Fibroblast of skin of right quadriceps (primary cell): ENCODE measurements around the gene FSIP1.
"Not testable (repeated sequence)": the region's sequence is repeated elsewhere in the genome, so short reads cannot be mapped to it uniquely, and the experiment has no call there.

Source experiments
- DNase-seq: peaks from one replicate; pipeline ENCODE4 v3.0.0-alpha.2; 2013

The FSIP1 gene

DNA sequence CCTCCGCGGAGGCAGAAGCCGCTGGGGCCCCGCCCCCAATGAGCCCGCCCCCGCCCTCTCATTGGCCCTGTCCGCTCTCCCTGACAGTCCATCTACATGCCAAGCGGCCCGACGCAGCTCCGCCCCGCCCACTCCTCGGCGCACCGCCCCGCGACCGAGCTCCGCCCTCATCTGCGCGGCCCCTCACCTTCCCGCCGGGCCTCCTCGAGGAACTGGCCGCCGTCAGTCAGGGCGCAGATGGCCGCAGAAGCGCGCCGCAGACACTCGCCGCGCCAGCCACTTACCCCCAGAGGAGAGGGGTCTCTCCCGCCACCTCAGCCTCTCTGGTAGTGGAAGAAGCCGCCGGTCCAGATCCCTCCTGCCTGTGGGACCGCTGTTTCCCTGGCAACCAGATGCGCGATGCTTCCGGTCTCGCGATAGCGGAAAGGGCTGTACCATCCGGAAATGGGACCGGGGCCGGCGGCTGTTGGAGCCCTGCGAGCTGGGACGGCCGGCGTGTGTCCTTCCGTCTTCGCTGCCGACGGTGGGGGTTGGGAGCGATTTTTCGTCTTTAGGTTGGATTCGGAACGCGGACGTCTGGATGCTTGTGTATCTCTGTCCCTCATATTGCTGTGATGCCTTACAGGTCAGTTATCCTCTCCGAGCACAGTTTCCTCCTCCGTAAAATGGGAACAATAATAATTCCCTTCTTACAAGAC lies at the start of gene FSIP1:
Gene FSIP1, minus strand, starts transcription at position 401 of the 698 bp plus-strand sequence. CDS start 6,317 bp downstream, outside the sequence.
- peak; percentile 98 for DNase-seq

DNA sequence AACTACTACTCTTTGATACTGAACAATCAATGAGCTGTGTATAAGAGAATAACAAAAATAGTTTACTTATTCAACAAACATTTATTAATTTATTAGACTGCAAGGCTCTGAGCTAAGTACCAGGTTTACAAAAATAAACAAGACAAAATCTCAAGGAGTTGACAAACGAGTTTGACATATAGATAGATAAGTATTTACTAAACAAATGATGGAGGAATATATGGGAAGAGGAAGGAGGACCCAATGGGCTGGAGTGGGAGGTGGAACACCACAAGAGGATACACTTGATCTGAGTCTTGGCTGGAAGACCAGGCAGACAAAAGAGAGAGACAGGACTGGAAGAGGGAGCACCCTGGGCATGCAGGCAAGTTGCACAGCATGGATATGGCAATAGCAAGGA lies 47.5 kb upstream of the FSIP1 start:
- DNase-seq = no peak

DNA sequence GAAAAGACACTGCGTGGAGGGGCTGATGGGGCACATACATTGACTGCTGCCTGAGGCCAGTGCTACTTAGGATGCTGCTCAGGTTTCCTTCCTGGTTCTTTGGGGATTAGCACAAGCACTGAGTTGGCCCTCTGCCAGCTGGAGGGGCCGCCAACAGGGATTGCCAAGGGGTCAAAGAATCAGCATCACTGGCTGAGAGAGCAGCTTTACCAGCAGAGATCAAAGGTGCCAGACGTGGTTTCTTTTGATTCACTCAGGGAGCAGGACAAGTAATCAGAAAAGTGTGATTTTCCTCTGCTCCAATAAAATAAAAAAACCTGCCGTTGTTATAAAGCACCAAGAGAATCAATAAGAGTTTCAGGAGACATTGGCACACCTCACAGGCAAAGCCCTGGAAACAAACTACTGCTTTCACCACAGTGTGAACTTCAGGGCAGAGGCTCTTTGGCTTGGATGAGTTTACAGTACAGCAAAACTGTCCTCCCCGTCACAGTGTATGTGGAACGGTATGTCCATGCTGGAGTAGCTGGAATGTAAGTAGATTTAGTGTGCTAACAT lies 45.8 kb upstream of the FSIP1 start:
- DNase-seq = peak; percentile 46

DNA sequence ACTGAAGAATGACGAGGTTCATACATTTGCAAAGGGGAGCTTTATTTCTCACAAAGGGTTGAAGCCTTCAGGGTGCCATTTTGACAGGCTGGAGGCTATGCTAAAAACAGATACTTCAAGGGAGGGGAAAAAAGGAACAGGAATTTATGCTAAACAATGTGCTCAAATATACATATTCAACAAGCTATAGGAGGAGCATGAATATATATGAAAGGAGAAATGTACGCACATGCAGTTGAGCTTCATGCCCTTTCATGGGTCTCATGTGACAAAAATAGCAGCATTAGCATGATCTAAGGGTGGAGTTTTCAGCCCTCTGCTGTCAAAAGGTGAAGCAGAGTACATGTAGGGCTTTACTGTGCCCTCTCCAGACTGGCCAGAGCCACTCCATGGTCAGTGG lies 44.3 kb upstream of the FSIP1 start:
- no peak for DNase-seq

DNA sequence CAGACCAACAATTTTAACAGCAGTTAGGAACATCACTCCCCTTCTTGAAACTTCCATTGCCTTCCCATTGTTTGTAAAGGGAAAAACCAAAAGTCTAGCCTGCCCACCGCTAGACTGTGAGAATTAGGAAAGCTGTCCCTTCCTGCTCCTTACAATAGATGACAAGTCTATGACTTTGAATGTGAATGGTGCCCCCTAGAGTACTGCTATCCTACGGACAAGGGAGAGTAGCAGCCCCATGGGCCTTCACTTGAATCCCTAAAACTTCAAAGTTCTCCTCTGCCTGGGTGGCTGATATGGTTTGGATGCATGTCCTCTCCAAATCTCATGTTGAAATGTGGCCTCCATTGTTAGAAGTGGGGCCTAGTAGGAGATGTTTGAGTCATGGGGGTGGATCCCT lies 41.0 kb upstream of the FSIP1 start:
- DNase-seq = no peak

DNA sequence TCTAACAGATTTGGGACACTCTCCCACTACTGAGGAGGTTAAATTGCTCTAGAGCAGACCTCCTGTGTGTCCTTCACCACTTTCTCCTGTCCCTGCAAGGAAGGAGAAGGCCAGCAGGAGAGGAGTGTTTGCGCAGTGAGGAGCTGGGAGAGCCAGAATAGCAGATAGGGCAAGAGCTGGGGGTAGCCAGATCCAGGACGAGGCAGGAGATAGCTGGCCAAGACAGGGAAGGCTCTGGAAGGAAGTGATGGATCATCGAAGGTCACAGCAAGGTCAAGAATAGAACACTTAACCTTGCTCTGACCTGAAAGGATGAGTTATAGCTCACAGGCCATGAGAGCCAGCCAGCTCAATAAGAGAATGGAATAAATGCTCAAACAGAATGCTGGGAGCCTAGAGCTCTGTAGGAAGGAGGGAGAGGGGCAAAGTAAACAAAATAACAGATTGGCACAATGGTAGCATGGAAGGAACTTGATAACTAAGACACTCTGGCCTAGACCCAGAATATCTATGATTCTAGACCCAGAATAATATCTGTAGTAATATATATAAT lies 37.5 kb upstream of the FSIP1 start:
- no peak for DNase-seq

DNA sequence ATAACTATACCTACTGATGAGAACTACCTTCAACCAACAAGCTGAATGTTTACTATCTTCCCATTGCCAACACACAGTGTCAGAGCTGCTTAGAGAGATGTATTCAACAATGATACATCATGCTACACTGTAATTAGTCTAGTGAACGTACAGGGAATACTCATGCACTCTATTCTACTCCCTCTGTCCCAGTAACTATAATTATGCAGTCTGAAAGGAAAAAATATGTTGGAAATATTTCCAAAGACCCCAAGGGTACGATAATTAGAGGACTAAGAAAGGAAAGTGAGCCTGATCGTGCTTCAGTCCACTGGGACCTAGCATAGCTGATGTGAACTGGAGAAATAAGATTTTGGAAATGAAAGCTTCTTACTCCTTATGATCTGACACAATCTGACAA lies 36.9 kb upstream of the FSIP1 start:
- no peak for DNase-seq

DNA sequence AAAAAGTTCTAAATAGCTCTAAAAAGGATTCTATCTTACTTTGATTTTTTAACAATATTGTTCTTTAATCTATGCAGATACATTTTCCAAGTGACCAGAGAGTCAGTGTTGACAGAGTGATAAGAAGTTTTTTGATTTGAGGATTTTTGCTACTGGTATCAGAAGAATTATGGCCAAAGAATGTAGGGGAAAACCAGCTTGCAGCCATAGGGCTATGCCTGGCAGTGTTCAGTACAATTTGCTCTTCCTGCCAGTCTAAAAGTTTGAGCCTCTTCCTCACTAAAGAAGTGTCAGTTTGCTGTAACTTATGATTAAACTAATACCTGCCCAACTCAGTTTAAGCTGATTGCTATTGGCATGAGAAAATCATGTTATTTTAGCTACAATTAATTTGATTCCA lies 35.3 kb upstream of the FSIP1 start:
- no peak for DNase-seq

DNA sequence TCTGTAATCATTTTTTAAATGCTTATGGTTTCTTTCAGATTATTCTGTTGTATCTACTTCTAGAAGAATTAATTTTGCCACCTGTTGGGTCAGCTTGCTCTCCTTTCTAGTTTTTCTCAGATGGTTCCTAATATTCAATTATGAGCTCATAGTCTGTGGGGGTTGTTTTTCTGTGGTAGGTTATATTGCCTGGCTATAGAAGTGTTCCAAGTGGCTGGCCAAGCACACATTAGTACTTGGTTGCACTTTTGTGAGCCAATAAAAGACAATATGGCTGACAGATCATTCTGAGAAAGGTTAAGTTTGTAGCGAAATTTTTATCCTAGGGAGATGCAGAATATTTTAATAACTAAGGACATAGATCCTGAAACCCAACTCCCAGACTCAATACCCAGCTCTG lies 31.8 kb upstream of the FSIP1 start:
- no peak for DNase-seq

DNA sequence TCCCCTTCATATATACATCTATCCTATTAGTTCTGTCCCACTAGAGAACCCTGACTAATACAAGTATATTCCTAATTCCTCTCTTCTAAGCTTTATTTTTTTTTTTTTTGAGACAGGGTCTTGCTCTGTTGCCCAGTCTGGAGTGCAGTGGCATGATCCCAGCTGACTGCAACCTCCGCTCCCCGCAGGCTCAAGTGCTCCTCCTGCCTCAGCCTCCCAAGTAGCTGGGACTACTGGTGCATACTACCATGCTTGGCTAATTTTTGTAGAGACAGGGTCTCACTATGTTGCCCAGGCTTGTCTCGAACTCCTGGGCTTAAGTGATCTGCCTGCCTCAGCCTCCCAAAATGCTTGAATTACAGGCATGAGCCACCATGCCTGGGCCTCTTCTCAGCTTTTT lies 30.0 kb upstream of the FSIP1 start:
- not testable (repeated sequence) for DNase-seq

DNA sequence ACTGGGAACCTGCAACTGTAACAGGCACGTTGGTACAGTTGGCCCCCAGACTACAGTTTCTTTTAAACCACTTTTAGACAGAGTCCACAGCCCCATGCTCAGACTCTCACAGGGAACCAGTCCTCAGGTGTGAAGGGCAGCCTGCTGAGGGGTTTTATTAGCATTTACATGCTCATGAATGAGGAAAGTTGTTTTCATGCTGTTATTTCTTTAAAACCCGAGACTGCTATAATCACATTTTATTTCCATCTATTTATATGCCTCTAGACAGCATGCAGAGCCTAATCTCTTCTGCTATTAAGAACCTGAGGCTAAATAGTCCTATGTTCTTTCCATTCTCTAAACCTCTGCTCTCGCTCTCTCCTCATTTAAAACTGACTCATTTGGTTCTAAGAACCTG lies 26.3 kb upstream of the FSIP1 start:
- DNase-seq = no peak

DNA sequence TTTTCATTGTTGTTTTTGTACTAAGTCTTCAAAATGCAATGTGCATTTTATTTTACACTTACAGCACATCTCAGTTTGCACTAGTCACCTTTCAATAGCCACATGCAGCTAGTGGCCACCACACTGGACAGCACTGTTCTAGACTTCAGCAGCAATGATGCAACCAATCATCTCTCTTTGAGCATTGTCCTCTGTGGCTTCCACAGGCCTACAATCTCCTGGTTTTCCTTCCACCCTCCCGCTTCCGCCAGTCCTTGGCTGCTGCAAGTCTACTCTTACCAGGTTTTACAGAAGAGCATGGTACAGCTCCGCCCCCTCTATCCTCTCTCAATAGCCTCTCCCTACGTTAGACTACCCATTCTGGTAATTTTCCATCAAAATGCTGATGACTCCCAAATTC lies 25.1 kb upstream of the FSIP1 start:
- no peak for DNase-seq

DNA sequence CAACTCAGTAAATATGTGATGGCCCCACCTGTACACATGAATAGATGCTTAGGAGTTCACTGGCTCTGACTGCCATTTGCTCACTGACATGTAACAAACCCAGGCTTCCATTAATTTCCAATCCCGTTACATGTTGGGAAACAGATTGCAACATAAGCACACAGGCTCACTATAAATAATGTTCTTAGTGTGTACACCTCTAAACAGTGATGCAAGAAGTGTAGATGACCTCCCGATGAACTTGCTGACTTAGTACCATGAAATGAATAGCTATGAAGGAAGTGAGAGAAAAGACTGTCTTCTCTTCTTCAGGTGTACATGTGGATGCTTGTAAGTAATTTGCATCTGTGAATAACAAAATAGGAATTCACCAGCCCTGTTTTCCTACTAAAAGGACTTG lies 21.4 kb upstream of the FSIP1 start:
- peak; percentile 60 for DNase-seq

DNA sequence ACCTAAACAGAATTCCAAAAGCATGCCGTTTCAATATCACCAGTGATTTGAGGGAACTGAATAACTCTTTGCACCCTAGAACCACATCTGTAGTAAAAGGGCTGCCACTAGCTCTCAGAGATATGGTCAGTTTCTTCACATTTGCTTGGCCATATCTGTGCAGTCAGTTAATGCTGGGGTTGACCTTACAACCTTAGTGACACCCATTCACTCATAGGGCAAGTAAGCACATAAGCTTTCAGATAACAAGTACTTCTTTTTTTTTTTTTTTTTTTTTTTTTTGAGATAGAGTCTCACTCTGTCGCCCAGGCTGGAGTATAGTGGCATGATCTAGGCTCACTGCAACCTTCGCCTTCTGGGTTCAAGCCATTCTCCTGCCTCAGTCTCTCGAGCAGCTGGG lies 20.4 kb upstream of the FSIP1 start:
- DNase-seq = no peak

DNA sequence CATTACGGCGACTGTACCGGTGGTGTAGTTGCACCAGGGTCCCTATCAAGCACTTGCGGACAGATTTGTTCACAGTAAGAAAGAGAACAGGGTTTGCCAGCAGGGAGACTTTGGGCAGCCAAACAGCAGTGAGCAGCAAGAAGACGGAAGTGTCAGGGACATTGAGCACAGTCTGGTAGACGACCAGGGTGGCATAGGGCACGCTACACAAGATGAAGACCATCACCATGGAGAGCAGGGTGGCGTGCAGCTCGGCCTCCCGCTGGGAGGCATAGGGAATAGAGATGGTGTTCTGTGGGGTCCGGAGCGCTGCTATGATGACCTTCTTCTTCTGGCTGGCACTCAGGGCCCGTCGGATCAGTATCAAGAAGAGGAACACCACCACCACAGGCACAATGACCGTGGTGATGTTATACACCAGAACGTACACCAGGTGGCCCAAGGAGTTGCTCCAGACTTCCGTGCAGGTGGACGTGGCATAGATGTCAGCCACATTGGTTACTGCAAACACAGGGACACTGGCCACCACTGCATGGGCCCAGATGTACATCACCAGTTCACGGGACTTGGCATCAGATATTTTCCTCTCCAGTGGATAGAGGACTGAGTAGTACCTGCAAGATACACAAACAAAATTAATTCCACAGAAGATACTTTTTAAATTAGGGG lies 19.1 kb upstream of the FSIP1 start:
- no peak for DNase-seq

DNA sequence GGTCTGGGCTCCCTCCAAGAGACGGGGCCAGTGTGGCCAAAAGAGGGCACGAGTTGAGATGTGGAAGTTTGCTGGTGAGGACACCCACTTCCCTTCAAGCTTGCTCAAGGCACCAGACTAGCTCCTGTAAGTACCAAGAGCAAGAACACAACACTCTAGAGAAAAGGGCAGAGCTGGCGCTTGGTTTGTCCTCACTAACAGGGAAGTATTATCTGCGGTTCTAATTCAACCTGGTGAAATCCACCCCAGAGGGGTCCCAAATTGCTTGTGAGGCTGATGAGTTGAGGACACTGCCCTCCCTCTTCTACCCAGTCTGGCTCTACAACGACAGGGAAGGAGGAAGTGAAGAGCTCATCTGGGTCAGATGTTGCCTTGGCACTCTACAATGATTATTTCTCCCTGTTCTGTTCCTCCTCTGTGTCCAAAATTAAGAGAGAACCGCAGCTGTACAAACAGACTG lies 16.9 kb upstream of the FSIP1 start:
- DNase-seq = no peak

DNA sequence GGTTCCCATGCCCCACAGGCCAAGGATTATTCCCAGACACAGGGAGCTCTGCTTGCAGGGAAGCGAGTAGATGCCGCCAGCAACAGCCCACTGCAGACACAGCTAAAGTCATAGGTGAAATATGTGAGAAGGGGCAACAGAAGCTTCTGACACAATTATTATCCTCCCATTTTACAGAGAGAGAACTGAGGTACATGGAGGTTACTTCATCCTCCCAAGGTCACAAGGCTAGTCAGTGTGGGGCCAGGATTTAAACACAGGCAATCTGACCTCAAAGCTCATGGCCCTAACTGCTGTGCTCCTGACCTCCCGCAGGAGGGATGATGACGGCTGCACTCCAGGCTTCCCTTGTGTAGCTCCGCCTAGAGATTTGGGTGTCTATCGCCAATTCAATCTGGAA lies 15.7 kb upstream of the FSIP1 start:
- no peak for DNase-seq

DNA sequence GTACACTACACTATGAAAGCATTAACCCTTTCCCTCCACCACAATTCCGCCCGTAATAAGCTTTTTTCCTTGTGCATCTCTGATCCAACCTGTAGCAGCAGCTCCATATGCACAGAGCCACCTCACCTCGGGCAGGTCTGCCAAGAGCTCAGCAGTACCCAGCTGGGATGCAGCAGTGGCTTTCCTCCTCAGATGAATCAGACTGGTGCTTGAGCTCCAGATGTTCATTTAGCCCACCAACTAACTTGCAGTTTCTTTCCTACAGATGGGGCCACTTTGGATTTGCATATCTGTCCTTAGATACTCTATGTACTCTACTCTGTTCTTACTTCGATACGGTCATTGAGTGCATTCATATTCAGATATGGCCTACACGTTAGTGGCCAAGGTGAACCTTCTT lies 14.8 kb upstream of the FSIP1 start:
- no peak for DNase-seq

DNA sequence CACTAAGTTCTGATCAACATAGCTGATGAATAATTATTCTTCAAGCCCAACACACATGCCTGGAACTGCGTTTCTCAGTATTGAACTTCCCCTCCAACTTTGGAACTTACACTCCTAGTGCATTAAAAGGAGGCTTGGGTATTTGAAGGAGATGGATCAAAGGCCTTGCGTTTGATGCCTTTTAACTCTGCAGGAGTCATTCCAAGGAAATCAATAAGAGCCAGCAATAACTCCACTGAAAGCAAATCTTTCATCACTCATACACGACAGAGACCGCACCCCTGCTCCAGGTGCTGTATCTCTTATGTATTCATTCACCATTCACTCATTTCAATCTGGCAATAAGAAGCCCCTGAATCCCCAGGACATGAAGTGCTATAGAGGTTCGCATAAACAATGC lies 14.0 kb upstream of the FSIP1 start:
- DNase-seq = no peak

DNA sequence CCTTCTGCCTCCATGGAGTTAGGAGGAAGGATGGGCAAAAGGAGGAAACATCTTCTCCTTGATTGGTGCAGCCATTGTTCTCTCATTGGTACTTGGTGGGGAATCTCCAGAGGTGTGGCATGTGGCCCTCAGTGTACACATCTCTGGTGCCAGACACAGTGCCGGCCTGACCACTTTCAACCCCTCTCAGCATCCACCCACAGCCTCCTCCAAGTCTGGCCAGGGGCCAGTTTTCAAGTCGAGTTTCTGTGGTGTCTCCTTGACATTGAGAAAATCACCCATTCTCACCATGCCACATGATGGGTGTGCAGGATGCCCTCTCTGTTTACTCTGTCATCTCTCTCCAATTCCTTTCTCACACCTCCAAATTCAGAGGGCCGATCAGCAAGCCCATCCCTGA lies 12.8 kb upstream of the FSIP1 start:
- DNase-seq = no peak

DNA sequence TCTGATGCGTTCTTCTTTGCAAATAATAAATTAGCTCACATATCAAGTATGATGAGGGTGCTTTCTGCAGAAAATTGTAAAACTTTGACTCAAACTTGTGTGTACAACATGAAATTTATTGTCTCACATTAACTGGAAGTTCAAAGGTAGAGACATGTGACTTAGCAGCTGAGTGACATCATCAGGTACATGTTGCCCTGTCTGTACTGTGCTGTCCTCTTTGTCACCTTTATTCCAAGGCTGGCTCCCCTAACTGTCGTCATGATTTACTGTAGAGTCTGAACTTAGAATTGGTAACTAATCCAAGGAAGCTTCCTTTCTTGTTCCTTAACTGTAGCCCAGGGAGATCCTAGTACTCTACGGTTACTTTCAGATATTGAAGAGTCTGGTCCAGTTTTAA lies 12.3 kb upstream of the FSIP1 start:
- no peak for DNase-seq

DNA sequence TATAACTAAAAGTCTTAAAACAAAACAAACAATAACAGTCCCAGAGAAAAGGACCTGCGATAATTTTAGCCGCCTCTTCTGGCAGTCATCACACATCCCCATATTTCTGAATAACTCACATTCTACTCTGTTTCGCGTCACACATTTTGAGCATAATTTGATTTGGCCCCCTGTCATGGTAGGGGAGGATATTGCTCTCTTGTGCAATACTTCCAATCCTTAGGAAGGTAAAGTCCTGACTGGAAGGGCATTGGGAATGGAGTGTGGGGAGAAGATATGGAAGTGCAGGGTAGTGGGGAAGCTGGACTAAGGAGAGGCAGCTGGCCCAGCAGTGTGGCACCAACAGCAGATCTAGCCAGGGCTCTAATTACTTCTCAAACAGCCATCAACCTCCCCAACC lies 11.3 kb upstream of the FSIP1 start:
- DNase-seq = no peak

DNA sequence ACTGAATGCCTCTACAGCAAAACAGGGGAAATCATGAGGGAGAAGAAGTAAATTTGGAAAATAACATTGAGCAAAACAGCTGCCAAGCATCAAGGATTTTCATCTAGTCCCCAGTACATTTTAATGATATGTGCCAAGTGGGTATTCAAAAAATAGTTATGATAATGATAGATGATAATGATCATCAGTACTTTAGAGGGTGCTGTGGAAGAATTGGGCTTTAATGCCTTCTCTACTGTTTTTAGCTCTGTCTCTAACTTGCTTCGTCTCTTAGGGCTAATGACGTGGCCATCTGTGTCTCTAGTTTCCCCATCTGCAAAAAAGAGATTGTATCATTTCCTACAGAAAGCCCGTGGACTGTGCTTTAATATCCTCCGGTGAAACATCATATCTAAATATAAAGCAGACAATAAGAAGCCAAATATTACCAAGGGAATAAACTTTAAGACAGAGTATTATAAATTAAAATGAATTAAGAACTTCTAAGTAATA lies 10.2 kb upstream of the FSIP1 start:
- DNase-seq = no peak
